AG09309 (cell line): ENCODE data around the gene CPNE5.

ENCODE experiments used
- DNase-seq: peaks from one replicate; pipeline ENCODE4 v3.0.0-alpha.2; 2010; ENCODE audit warnings: low read depth
- H3K4me3 ChIP-seq: 2 replicates; pipeline ENCODE4 v1.5.1; 2011; ENCODE audit warnings: mild to moderate bottlenecking, low read depth, low read length, moderate library complexity; ENCODE audit not compliant: control insufficient read depth
- TF ChIP-seq, protein P1 (sequence below): IDR thresholded peaks from 2 replicates; pipeline ENCODE4 v1.5.1; 2011; ENCODE audit warnings: mild to moderate bottlenecking, low read depth, low read length, inconsistent platforms; ENCODE audit not compliant: insufficient read depth, control insufficient read depth; ENCODE audit errors: missing control alignments

The CPNE5 gene

DNA sequence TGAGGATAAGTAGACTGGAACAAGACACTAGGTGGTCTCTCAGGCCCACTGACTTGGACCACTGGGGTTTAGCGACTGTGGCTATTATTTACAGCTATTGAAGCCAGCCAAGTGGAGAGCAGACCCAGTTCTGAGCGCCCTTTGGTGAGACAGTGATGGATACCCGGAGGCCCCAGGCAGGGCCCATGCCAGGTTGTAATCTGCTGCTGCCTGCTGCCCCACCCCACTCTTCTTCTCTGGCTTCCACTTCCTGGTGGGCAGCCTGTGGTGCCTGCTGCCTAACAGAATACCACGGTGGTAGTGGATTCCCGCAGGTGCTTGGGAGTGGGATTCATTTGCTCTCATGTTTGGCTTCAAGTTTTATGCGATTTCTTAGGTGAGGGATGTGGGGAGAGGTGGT is 141.0 kb downstream of the CPNE5 start:
- no peak for DNase-seq
- TF ChIP-seq, protein P1, sequence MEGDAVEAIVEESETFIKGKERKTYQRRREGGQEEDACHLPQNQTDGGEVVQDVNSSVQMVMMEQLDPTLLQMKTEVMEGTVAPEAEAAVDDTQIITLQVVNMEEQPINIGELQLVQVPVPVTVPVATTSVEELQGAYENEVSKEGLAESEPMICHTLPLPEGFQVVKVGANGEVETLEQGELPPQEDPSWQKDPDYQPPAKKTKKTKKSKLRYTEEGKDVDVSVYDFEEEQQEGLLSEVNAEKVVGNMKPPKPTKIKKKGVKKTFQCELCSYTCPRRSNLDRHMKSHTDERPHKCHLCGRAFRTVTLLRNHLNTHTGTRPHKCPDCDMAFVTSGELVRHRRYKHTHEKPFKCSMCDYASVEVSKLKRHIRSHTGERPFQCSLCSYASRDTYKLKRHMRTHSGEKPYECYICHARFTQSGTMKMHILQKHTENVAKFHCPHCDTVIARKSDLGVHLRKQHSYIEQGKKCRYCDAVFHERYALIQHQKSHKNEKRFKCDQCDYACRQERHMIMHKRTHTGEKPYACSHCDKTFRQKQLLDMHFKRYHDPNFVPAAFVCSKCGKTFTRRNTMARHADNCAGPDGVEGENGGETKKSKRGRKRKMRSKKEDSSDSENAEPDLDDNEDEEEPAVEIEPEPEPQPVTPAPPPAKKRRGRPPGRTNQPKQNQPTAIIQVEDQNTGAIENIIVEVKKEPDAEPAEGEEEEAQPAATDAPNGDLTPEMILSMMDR, result no peak
- H3K4me3 ChIP-seq, result no peak overlapping the region

DNA sequence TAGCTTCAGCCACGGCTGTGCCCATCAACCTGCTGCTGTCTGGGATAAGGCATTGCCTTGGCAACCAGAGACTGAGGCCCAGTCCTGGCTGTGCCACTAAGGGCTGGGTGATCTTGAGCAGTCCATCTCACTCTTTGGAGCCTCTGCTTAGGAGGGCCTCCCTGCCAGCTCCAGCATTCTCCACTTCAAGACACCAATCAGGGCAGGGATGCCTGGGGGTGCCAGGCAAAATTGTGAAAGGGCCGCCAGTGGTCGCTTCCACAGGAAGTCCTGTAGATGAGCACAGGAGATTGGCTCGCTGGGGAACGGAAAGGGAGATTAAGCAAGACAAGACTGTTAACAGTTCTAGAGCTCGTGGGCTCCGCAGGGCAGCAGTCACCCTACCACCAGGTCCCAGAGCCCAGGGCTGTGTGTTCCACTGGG is 141.8 kb downstream of the CPNE5 start, which contains the start of gene RAB44:
Gene RAB44 (plus strand): TSS at position 346 of the 423 bp plus-strand sequence. CDS start 6,410 bp downstream, outside the sequence.
- TF ChIP-seq, protein P1, result no peak
- no peak for DNase-seq
- H3K4me3 ChIP-seq, result no peak within 1 kb of the TSS

DNA sequence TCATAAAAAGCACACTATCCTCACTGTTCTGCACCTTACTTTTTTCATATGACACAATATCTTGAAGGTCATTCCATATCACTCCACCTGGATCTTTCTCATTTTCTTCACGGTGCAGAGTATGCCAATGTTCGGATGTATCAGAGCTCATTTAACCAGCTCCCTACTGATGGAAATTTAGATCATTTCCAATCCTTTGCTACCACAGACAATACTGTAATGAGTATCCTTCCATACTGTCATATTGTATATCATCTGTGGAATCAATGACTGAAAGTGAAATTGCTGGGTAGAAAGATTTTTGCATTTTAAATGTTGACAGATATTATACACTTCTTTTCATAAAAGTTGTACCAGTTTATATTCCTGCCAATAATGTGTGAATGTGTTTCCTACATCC is 143.8 kb downstream of the CPNE5 start:
- H3K4me3 ChIP-seq, result no peak overlapping the region
- no peak for DNase-seq
- TF ChIP-seq, protein P1, result no peak

DNA sequence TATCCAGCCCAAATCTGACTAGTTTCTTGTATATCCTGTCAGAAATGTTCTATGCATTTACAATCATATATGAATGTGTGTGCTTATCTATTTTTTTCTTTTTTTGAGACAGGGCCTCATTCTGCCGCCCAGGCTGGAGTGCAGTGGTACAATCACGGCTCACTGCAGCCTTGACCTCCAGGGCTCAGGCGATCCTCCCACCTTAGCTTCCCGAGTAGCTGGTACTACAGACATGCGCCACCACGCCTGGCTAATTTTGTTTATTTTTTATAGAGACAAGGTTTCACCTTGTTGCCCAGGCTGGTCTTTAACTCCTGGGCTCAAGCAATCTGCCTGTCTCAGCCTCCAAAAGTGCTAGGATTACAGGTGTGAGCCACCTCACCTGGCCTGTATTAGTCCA is 144.6 kb downstream of the CPNE5 start:
- no peak overlapping the region for H3K4me3 ChIP-seq
- no peak for DNase-seq
- TF ChIP-seq, protein P1, result no peak

DNA sequence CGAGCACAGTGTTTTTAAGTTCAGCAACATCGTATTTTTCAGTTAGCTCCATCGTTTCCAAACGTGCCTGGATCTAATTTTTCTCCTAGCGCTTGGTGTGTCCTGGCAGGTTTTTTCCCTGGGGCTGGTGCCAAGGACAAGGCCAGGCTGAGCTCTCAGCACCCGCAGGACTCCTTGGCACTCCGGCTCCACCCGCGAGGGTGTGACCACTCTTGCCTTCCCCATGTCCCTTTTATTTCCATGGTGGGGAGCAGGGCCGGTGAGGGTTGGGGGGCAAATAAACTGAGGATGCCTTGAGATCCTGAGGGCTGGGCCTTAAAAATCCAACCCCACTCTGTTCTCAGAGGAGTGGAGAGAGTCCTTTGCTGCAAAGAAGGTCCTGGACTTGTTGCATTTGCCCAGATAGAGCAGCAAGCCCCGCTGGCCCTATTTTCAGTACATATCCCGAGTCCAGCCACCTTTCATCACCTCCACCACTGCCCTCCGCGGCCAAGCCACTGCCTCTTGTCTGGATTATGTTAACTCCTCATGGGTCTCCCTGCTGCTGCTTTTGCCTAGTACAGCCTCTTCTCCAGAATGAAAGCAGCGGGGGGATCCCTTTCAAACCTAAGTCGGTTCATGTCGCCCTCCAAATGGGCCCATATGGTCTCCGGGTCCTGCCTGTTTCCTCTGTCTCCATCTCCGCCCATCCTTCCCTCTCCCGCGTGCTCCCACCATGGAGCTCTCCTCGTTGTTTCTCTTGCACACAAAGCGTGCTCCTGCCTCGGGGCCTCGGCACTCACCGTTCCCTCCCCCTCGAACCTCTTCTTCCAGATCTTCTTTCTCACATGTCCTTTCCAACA is 146.2 kb downstream of the CPNE5 start:
- no peak overlapping the region for H3K4me3 ChIP-seq
- TF ChIP-seq, protein P1, result no peak
- no peak for DNase-seq

DNA sequence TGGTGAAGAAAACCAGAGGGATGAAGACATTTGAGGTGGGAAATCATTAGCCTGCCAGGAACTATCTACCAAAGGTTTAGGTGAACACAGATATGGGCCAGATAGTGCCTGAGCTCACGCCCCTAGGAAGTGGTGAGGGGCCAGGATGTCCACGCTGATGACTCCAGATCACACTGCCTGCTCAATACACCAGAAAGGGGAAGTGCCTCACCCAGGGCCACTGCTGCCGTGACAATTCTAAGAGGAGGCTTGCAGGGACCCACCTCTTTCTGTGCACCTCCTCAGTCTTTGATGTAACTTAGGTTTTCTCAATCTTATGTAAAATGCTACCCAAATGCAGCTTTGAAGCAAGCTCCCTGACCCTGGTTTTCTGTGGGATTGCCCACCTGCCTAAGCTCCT is 147.0 kb downstream of the CPNE5 start:
- no peak for DNase-seq
- H3K4me3 ChIP-seq, result no peak overlapping the region
- TF ChIP-seq, protein P1, result no peak
